Left kidney (tissue), 2 donors: ENCODE data around the gene LPP. TPM values are rescaled to one million over a fixed set of nuclear protein-coding genes. Genes with fewer than 3 reads are reported as not detected.

ENCODE experiments used
- DNase-seq: peaks from one replicate; pipeline ENCODE4 v3.0.0-alpha.2; 2013
- polyA plus RNA-seq: library from polyadenylated mRNA; unstranded; fragments of 120-200 nt; gene quantifications from one replicate; pipeline ENCODE4 v1.2.1, GENCODE V29; 2013; ENCODE audit not compliant: insufficient read length

The LPP gene
- polyA plus RNA-seq, 1 donor = 32.9 TPM

DNA sequence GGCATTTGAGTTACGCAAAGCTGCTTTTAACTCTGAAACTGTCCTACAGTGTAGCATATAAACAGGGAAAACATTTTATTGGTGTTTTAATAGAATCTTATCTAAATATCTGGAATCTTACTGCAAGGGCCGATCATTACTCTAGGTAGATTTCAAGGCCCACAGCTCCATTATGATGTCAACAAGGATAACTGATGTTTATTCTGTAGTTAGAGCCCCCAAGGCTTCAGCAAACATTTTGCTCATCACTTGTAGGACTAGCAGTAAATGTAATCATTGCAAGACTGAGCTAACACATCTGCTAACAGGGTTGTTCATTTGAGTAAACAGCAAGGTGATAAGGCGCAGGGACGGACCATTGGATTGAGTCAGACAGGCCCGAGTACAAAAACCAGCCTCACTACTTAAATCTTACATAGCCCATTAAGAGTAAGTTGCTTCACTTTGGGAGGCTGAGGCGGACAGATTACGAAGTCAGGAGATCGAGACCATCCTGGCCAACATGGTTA is 685.3 kb downstream of the LPP start:
- DNase-seq = no peak

DNA sequence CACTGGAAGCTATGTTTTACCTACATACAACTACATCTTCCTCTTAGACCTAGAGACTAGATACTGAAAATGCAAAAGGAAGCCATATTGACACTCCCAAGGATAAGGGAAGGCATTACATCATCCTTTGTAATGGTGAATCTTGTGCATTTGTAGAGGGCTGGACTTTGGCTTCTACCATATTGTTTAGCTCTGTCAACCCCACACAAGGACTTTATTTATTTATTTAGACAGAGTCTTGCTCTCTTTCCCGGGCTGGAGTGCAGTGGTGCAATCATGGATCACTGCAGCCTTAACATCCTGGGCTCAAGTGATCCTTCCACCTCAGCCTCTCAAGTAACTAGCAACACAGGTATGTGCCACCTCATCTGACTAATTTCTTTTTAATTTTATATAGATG is 686.3 kb downstream of the LPP start:
- DNase-seq = no peak

DNA sequence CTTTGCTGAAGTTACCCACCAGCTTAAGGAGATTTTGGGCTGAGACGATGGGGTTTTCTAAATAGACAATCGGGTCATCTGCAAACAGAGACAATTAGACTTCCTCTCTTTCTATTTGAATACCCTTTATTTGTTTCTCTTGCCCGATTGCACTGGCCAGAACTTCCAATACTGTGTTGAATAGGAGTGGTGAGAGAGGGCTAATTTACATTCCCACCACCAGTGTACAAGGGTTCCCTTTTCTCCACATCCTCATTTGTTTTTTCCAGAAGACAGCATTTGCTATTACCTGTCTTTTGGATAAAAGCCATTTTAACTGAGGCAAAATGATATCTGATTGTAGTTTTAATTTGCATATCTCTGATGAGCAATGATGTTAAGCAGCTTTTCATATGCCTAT is 687.9 kb downstream of the LPP start:
- no peak for DNase-seq

DNA sequence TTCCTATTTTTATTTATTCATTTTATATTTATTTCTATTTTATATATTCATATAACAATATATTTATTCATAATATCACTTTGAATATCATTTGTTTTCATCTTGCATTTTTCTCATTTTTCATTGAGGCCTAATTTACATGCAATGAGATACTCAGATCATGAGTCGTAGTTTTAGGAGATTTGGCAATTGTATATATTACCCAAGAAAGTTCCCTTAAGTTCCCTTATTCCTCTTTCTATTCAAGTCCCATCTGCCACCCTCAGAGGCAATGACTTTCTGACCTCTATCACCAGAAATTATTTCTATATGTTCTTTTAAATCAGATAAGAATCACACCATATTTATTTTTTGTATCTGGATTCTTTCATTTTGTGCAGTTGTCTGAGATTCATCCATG is 688.7 kb downstream of the LPP start:
- no peak for DNase-seq

DNA sequence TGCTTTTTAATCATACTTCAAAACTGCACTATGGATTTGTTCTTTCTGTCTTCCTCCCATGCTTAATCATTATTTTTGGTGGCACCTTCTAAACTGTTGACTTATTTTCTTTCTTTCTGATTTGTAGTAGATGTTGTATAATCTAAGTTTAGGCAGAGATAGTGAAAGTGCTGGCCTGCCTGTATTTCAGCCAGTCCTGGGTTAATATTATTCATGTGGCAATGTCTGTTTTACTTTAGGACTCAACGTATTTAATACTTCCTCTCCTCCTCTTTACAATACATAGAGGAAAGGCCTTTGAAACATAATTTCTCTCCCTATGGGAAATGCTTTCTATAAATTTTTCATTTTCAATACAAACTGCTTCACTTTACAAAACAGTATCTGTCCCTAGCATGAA is 690.1 kb downstream of the LPP start:
- no peak for DNase-seq

DNA sequence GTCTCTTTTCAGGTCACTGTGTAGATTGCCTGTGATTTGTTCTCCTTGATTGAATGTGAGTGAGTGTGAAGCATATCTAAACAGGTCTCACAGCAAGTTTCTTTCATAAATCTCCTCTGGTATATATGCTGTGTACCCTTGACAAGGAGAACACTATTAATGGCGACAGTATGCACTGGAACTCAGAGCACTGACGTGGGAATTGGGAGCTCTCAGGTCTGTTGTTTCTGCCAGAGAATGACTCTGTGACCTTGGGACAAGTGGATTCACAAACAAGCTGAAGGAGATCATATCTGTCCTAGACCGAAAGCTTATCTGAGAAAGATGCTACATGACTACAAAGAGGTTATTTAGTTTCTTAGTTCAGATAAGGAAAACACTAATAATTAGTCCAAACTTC is 691.6 kb downstream of the LPP start:
- DNase-seq = no peak

DNA sequence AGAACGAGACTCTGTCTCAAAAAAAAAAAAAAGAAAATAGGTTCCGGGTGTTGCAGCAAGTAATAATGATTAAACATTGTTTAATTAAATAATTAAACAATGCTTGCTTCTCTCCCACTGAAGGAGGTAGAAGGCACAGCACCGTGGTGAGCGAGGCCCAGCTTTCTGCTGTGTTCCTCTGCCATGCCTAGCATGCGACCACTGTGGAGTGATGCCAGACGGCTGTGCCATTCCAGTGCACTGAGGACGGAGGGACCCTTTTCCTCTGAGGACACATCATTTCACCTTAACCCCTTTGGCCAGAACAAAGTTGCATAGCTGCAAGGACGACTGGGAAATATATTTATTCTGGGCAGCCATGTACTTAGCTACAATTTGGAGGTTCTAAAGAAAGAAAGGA is 695.0 kb downstream of the LPP start:
- DNase-seq = no peak

DNA sequence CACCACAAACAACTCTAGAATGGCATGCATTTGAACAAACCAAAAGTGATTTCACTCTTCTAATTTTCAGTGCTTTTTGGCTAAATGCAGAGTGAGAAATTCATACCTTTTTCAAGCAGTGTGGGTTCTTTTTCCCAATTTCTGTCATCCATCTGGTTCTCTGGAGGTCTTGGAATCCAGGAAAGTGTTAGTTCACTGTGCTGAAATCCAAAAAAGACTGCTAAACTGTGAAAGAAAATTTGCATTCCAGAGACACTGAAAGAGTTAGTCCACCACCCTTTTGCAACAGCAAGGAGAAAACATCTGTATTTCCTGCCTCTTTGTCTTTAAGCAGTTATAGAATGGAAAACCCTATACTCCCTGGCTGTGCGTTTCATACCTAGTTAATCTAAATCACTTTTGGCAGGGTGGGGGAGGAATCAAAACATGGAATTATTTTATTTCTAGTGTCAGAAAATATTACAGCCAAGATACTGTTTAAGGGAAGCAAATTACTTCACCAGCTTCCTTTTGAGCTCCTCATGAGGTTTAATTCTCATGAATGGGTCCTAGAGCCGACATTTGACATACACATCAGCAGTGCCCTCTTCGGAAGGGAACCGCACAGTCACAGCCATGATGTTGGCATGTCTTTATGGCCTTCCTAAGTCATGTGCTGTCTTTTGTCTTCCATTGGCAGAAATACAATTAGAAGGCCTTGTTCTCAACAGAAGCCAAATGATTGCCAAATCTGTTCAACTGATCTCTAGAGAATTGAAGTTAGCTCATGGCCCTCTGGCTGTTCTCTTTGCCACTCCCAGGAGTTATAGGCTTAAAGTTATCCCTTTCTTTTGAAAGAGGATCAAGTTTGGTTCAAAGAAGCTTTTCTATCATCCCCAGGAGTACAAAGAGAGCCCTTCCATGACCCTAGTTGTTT is 700.2 kb downstream of the LPP start:
- DNase-seq = no peak

DNA sequence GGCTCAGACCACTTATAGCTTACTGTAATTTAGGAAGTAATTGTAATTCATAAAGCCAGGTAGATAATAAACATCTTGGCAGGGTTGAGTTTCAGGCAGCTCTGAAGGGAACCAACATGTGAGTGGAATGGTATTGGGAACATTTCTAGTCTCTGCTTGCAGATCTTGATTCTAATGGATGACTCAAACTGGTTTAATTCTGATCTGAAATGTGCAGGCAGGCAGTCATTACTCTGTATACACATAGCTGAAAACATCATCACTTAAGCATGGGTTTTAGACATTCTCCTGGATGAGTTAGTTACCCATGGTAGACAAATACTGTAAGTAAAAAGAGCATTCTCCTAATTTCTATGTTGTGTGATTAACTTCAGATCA is 700.8 kb downstream of the LPP start:
- DNase-seq = no peak

DNA sequence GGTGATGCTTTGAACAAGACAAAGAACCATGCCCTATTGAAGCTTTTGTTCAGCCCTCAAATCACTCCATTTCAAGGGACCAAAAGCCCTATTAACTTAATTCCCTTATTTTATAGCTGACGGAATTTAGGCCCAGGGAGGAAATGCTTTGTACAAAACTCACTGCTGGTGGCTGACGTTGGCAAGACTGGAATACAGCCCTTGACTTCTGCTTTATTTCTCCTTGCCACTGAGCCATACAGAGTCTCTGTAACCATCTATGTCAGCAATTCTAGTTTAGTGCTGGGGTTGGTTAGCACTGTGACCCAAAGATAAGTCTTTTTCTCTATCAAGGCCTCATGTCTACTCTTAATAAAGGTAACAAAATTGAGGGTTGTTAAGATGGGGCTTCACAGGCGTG is 701.7 kb downstream of the LPP start:
- DNase-seq = no peak

DNA sequence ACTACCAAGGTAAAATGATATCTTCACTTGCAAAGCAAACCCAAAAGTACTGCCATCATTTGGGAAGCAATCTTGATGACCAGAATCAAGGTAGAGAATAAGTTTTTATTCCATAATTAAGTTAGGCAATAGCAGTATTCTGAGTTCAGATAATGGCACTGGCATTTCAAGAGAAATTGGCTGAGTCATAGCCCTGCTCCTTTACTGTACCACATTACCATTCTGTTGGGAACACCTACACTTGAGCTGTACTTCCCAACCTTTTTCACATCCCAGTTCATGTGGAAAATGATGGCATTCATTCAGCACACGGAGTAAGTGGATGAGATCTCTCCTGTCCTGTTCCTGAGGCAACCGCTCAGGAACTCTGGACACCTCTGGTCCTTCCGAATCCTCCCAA is 706.2 kb downstream of the LPP start:
- DNase-seq = no peak

DNA sequence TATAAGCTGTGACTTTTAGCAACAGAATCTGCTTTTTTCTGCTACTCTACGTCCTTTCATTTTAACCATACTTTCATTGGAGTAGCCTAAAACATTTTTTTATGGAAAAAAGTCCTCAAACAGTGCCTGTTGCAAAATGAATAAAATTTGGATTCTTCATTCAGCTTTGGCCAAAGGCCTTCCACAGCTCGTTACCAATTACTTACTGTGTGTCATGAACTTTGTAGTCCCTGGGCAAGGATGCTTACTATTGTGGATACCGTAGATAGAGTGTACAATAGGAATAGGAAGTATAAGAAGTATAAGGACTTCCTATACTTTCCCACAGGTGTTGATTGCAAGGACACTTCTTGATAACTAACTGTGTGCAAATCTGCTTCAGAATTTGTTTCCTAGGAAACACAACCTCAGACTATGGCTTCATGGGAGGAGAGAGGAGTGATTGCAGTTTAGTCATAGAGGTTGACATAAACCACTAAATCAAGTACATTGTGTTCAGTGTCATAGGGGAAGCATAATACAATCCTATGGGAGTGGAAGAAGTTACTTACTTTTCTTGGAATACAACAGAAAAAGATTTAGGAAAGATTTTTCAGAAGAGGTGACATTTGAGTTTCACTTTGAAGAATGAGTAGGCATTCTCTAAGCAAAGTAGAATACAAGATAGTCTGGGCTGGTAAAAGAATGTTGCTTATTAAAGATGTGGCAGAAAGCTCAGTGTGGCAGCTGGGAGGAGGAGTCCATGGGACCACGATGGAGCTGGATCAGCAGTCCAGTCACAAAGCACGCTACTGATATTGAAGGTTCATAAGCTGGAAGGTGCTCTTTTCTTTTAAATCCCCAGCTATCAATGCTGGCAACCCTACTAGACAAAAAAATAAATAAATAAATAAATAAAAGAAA is 708.1 kb downstream of the LPP start:
- no peak for DNase-seq

DNA sequence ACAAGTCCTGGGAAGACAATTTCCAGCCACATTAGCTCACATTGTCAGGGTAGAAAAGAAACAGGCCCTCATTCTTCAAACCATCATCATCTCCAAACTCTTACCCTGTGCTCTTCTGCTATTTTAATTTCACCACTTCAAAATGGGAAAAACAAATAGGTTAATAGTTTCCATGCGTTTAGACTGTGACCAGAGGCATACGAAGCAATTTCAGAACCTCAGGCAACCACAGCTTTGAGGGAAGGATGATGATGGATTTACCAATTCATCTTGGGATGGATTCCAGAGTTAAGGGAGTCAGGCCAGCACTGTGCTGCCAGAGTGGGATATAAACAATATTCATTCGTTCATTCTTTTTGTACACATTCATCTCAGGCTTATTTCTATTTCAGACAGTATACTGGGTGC is 710.0 kb downstream of the LPP start:
- no peak for DNase-seq

DNA sequence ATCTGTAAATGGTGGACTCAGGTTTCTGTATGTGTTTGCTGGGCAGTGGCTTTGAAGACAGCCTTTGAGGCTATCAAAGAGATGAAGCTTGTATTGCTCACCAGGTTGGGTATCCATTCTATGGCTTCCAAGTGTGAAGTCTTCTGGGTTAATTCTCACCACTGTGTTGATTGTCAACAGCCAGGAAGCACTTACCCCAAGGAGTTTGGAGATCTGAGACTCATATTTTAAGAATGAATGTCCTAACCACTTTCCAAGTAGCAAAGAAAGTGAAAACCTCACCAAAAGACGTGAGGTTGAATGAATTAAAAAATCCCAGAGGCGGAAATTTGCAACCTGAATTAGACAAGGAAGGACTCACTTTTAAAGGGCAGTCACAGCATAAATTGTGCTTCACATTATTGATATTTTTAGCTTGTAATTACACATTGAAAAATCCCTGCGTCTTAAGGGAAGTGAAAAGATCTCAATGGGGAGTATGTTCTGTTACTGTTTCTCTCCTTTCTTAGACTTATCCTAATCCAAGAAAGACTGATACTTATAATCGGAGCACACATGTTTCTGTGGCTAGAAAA is 713.8 kb downstream of the LPP start:
- no peak for DNase-seq

DNA sequence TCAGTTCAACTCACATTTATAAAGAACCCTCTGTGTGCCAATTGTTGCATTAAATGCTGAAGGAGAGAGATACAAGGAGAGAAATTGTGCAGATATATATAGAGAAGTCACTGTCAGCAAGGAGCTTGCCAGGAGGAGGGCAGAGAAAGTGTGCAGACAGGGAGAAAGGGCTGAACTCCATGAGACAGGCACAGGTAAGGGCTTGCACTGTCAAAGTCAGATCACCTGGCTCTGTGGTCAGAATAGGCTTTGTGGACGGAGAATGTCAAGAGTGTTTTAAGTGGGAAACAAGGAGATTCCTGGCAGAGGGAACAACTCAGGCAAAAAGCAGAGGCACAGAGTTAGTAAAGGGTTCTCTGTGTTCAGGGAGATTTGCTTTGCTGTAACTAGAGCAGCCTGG is 714.8 kb downstream of the LPP start:
- no peak for DNase-seq

DNA sequence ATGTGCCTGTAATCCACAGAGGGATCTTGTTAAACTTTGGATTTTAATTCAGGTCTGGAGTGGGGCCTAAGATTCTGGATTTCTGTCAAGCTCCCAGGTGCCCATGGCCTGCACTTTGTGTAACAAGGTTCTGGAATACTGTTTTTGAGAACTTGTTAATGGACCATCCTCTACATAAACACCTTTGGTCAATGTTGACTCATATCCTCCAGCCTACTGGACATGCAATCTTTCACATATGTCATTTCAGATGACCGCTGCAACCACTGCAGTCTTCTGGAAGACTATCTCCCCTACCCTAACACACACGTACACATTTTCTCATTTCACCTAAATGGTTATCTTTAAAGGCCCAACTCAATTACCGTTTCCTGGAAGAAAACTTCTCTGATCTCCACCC is 715.7 kb downstream of the LPP start:
- DNase-seq = no peak

DNA sequence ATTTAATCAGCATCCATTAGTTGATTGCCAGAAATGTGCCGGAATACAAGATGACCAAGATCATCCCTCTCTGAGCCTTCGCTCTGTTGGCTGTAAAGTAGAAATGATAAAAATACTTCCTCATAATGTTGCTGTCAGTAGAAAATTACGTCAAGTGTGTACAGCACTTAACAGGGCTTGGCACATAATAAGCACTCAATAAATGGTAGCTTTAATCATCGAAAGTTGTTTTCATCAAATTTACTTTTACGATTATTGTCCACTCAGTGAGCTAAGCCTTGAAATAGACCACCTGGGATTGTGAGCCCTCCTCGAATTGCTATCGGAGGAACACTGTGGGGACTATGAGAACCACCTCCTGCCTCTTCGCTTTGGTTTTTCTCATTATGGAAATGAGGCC is 716.5 kb downstream of the LPP start:
- no peak for DNase-seq

DNA sequence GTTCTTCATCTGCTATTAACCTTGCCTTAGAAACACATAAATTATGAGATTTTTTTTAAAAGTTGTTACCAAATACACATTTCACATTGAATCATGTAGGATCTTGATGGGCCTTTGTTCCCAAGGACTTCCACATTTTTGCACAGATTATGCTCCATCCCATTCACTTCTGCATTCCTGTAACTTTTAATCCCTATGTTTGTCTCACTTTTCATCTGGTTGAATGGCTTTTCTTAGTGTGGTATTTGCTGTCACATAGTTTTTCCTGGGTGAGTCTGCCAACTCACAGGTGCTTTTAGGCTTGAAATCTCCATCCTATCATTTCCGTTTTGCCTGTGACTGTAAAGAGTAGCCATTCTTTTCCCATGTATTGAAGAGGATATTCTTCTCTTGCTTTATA is 720.6 kb downstream of the LPP start:
- no peak for DNase-seq

DNA sequence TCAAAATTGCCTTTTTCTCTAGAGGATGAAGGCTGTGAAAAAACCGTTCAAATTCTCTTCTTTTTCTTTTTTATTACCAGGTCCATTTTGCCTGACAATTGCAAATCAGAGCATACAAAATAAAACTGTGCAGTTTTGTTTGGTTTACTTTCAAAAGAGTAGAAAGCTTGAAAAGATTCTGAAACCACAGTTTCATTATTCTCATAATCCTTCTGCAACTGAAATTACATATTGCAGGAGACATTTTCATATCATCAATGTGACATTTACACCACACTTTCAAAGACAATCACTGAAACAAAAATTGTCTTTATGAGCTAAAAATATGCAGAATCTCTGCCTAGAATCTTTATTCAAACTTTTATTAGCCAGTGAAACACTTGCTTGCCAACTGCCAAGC is 721.5 kb downstream of the LPP start:
- DNase-seq = no peak

DNA sequence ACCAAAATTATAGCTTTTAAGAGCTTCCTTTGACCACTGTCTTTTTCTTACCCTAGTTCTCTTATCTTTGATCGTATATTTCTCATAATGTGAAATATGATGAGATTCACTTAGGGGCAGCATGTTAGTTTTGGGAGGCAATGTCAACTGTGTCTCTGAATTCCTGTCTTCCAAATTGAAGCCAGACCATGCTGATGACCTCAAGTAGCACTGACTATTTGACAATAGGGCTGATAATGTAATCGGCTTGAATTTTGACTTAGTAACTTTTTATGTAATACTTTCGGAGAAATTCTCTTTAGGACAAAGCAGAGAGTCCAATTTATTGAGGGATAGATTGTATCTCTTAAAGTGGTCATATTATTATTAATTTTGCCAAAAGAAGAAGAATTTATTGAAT is 722.4 kb downstream of the LPP start:
- DNase-seq = no peak

DNA sequence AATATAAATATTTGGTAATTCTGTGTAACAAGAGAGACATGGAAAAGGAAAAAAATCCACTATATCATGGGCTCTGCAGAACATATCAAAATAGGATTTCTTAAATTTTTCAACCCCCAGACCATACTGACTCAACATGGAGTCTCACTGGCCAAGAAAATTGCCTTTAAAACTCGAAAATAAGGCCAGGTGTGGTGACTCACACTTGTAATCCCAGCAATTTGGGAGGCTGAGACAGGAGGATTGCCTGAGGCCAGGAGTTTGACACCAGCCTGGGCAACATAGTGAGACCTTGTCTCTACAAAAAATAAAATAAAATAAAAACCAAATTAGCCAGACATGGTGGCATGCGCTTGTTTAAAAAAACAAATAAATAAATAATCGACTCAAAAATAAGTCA is 723.4 kb downstream of the LPP start:
- DNase-seq = no peak

DNA sequence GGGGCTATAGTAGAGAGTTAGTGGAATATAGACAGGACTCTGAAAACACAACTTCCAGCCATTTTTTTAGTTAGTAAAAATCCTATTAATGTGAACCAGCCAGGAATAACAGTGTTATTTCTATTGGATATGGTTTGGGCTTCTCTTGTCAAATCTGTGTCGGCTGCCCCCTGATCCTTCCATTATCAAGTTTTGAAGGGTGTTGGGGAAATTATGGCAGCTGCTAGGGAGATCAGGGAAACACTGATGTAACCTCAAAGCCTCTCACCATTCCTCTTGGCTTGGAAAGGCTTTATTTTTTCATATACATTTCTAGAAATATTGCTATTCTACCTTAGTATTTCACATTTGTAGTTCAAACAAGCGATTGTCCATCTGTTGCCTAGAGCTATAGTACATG is 724.1 kb downstream of the LPP start:
- no peak for DNase-seq
